GM19463 (cell line): ENCODE data around the gene DDX27.
"Not testable (repeated sequence)": the region's sequence is repeated elsewhere in the genome, so short reads cannot be mapped to it uniquely, and the experiment has no call there.

ENCODE experiments used
- ATAC-seq: cut with Tn5 transposase; IDR thresholded peaks from one replicate; pipeline ENCODE4 v1.9.1; 2021; ENCODE audit warnings: mild to moderate bottlenecking, moderate library complexity; ENCODE audit not compliant: unreplicated experiment

The DDX27 gene

GRCh38 chr20:49203746-49204145 is 15.5 kb upstream of the DDX27 start:
- ATAC-seq: no peak

- ATAC-seq: no peak
Measured at GRCh38 chr20:49207076-49207475, 12.1 kb upstream of the DDX27 start.

GRCh38 chr20:49210101-49210756 is 9.0 kb upstream of the DDX27 start:
- no peak for ATAC-seq

- ATAC-seq: no peak
Measured at GRCh38 chr20:49210757-49211110, 8.5 kb upstream of the DDX27 start.

- no peak for ATAC-seq
Measured at GRCh38 chr20:49214571-49214970, 4.6 kb upstream of the DDX27 start.

GRCh38 chr20:49215232-49215631 is 4.0 kb upstream of the DDX27 start:
- no peak for ATAC-seq

- no peak for ATAC-seq
Measured at GRCh38 chr20:49216991-49217578, 2.1 kb upstream of the DDX27 start.

- not testable (repeated sequence) for ATAC-seq
Measured at GRCh38 chr20:49218739-49219090, 501 bp upstream of the DDX27 start.

GRCh38 chr20:49219924-49220831 is 962 bp downstream of the DDX27 start:
- no peak for ATAC-seq

GRCh38 chr20:49225896-49226295 is 6.7 kb downstream of the DDX27 start:
- ATAC-seq: no peak

GRCh38 chr20:49228676-49229075 is 9.5 kb downstream of the DDX27 start:
- ATAC-seq: no peak

GRCh38 chr20:49229381-49229780 is 10.2 kb downstream of the DDX27 start:
- ATAC-seq: no peak

- no peak for ATAC-seq
Measured at GRCh38 chr20:49230021-49230420, 10.8 kb downstream of the DDX27 start.

- ATAC-seq: no peak
Measured at GRCh38 chr20:49230561-49231133, 11.4 kb downstream of the DDX27 start.

GRCh38 chr20:49231471-49231870 is 12.3 kb downstream of the DDX27 start:
- no peak for ATAC-seq

- ATAC-seq: no peak
Measured at GRCh38 chr20:49233226-49233625, 14.0 kb downstream of the DDX27 start.

- no peak for ATAC-seq
Measured at GRCh38 chr20:49234831-49235230, 15.6 kb downstream of the DDX27 start.

GRCh38 chr20:49236301-49236700 is 17.1 kb downstream of the DDX27 start:
- ATAC-seq: no peak

GRCh38 chr20:49237531-49237930 is 18.3 kb downstream of the DDX27 start:
- no peak for ATAC-seq

- ATAC-seq: no peak
Measured at GRCh38 chr20:49245921-49246740, 26.9 kb downstream of the DDX27 start.
